Liver (tissue), 9 donors: Measurements from ENCODE around the gene SAMD5. TPM values are rescaled to one million over a fixed set of nuclear protein-coding genes. Genes with fewer than 3 reads are reported as not detected.

Experiments
- DNase-seq: peaks from one replicate; pipeline ENCODE4 v3.0.0-alpha.2; 2017; ENCODE audit warnings: low spot score
- H3K27ac ChIP-seq, 2 donors: one replicate each; pipeline ENCODE4 v1.7.0; 2013; ENCODE audit warnings: inconsistent platforms in 2 of 2, low read length in 2 of 2, control low read depth in 1 of 2, low read depth in 1 of 2, mild to moderate bottlenecking in 1 of 2
- H3K27me3 ChIP-seq, 4 donors: one replicate each; pipeline versions ENCODE4 v1.6.1 to v1.7.0; 2013; ENCODE audit warnings: low read length in 3 of 4, inconsistent platforms in 1 of 4, mild to moderate bottlenecking in 1 of 4, moderate library complexity in 1 of 4; ENCODE audit not compliant: control insufficient read depth in 4 of 4, insufficient read depth in 4 of 4
- H3K36me3 ChIP-seq, 4 donors: one replicate each; pipeline versions ENCODE4 v1.6.1 to v1.7.0; 2013; ENCODE audit warnings: low read length in 3 of 4, mild to moderate bottlenecking in 3 of 4, low read depth in 1 of 4, moderate library complexity in 1 of 4; ENCODE audit not compliant: control insufficient read depth in 4 of 4, insufficient read depth in 3 of 4
- H3K4me1 ChIP-seq, 4 donors: one replicate each; pipeline versions ENCODE4 v1.6.1 to v1.7.0; 2013; ENCODE audit warnings: low read length in 3 of 4, mild to moderate bottlenecking in 3 of 4, moderate library complexity in 1 of 4; ENCODE audit not compliant: control insufficient read depth in 4 of 4, insufficient read depth in 4 of 4
- H3K4me3 ChIP-seq, 3 donors: one replicate each; pipeline versions ENCODE4 v1.6.1 to v1.7.0; 2013; ENCODE audit warnings: low read length in 3 of 3, control low read depth in 1 of 3, low read depth in 1 of 3, mild to moderate bottlenecking in 1 of 3
- H3K9ac ChIP-seq, 2 donors: one replicate each; pipeline ENCODE4 v1.7.0; 2013; ENCODE audit warnings: low read length in 2 of 2, mild to moderate bottlenecking in 2 of 2, moderate library complexity in 2 of 2, control low read depth in 1 of 2, low read depth in 1 of 2
- H3K9me3 ChIP-seq, 4 donors: one replicate each; pipeline versions ENCODE4 v1.6.1 to v1.7.0; 2013; ENCODE audit warnings: low read length in 3 of 4; ENCODE audit not compliant: control insufficient read depth in 4 of 4
- ATF3 ChIP-seq: IDR thresholded peaks from 2 replicates; pipeline ENCODE4 v1.6.1; 2016; ENCODE audit warnings: antibody characterized with exemption
- CTCF ChIP-seq: fragments of 150-350 bp; IDR thresholded peaks from 2 replicates; pipeline ENCODE4 v1.5.1; 2017; ENCODE audit warnings: improper control_type of control experiment, low read depth, low read length; ENCODE audit not compliant: missing input control
- EGR1 ChIP-seq, 2 donors: IDR thresholded peaks; 2 replicates each; pipeline ENCODE4 v1.6.1; 2016 to 2018; ENCODE audit warnings: antibody characterized with exemption in 2 of 2, low read depth in 2 of 2
- FOXA2 ChIP-seq: IDR thresholded peaks from 2 replicates; pipeline ENCODE4 v1.6.1; 2016; ENCODE audit warnings: antibody characterized with exemption
- GABPA ChIP-seq, 2 donors: IDR thresholded peaks in 1 of 2; conservative IDR thresholded peaks in 1 of 2; 2 replicates each; pipeline ENCODE4 v1.6.1; 2016; ENCODE audit warnings: antibody characterized with exemption in 2 of 2, mild to moderate bottlenecking in 1 of 2, moderate library complexity in 1 of 2
- HNF4G ChIP-seq: IDR thresholded peaks from 2 replicates; pipeline ENCODE4 v1.6.1; 2016; ENCODE audit warnings: antibody characterized with exemption
- JUND ChIP-seq, 2 donors: IDR thresholded peaks; 2 replicates each; pipeline ENCODE4 v1.6.1; 2016; ENCODE audit warnings: antibody characterized with exemption in 2 of 2
- MAX ChIP-seq: IDR thresholded peaks from 2 replicates; pipeline ENCODE4 v1.6.1; 2016; ENCODE audit warnings: antibody characterized with exemption
- NR2F2 ChIP-seq: IDR thresholded peaks from 2 replicates; pipeline ENCODE4 v1.6.1; 2016; ENCODE audit warnings: antibody characterized with exemption
- RAD21 ChIP-seq, 2 donors: IDR thresholded peaks; 2 replicates each; pipeline ENCODE4 v1.6.1; 2016; ENCODE audit warnings: antibody characterized with exemption in 2 of 2, mild to moderate bottlenecking in 2 of 2
- REST ChIP-seq: IDR thresholded peaks from 2 replicates; pipeline ENCODE4 v1.6.1; 2016; ENCODE audit warnings: antibody characterized with exemption, mild to moderate bottlenecking
- RXRA ChIP-seq, 2 donors: IDR thresholded peaks; 2 replicates each; pipeline ENCODE4 v1.6.1; 2017 to 2018; ENCODE audit warnings: antibody characterized with exemption in 2 of 2, mild to moderate bottlenecking in 1 of 2
- SP1 ChIP-seq: IDR thresholded peaks from 2 replicates; pipeline ENCODE4 v1.6.1; 2018; ENCODE audit warnings: antibody characterized with exemption, mild to moderate bottlenecking
- TAF1 ChIP-seq: conservative IDR thresholded peaks from 2 replicates; pipeline ENCODE4 v1.6.1; 2016; ENCODE audit warnings: antibody characterized with exemption, mild to moderate bottlenecking
- YY1 ChIP-seq: IDR thresholded peaks from 2 replicates; pipeline ENCODE4 v1.6.1; 2016; ENCODE audit warnings: antibody characterized with exemption, mild to moderate bottlenecking
- WGBS: extraction: QIAGEN DNeasy Blood & Tissue Kit; methylation state at CpG from one replicate; pipeline ENCODE4 v1.1.7; 2013; 5-methylcytosine and 5-hydroxymethylcytosine counted together
- polyA plus RNA-seq, 2 donors: library from polyadenylated mRNA; stranded (reverse) in 1 of 2; unstranded in 1 of 2; fragments of 200-250 nt in 1 of 2; fragments of >200 nt in 1 of 2; fragmentation: Nextera tagmentation in 1 of 2; extraction: Ambion mirVana in 1 of 2; gene quantifications; one replicate each; pipeline versions ENCODE4 v1.2.1 to v1.2.3, GENCODE V29; 2013 to 2015
- total RNA-seq, 2 donors: library from RNA; depleted of rRNA; stranded (reverse); fragments of >200 nt; gene quantifications; one replicate each; pipeline ENCODE4 v1.2.3, GENCODE V29; 2014
- donor health status: healthy.
- donor health status: healthy.
- donor health status: healthy.
- donor health status: healthy.
- donor health status: healthy.

Gene SAMD5
- total and polyA plus RNA-seq, 4 donors, result 2.7 to 7.6 (median 3.2) TPM

- TF ChIP-seq ATF3 (no peak), SP1 (no peak), TAF1 (no peak), RXRA (IDR thresholded peaks at IDR 0.05) (no peak), CTCF (no peak), YY1 (no peak), HNF4G (no peak), RAD21 (IDR thresholded peaks at IDR 0.05) (no peak), JUND (IDR thresholded peaks at IDR 0.05) (no peak)
Observed at GRCh38 chr6:147554281-147554680, 45.8 kb downstream of the SAMD5 start (continued).

GRCh38 chr6:147559006-147559405 lies 50.5 kb downstream of the SAMD5 start:
- 63% methylated on average over 7 of the region's 7 CpGs for WGBS
- H3K4me3 ChIP-seq, result no peak overlapping the region
- DNase-seq, result no peak

GRCh38 chr6:147560670-147561069 lies 52.2 kb downstream of the SAMD5 start:
- H3K36me3 ChIP-seq, result peaks cover 0 to under 1% (median 0%) of the 10 kb centered on the region in 4 donors
- no peaks in the 10 kb centered on the region for H3K9me3 ChIP-seq
- H3K4me1 ChIP-seq, result peaks cover 0 to 3% (median 0%) of the 10 kb centered on the region in 4 donors
- H3K4me3 ChIP-seq, result no peak overlapping the region
- no peak overlapping the region for H3K9ac ChIP-seq
- no peak overlapping the region for H3K27ac ChIP-seq
- no peaks in the 10 kb centered on the region for H3K27me3 ChIP-seq
- DNase-seq, result no peak
- TF ChIP-seq MAX, result no peak
- no peak for TF ChIP-seq YY1
- no peak for TF ChIP-seq CTCF
- no peak for TF ChIP-seq EGR1 (IDR thresholded peaks at IDR 0.05; ENCODE audit: low read depth in 2 of 2)
- no peak for TF ChIP-seq TAF1
- TF ChIP-seq REST, result no peak
- no peak for TF ChIP-seq RAD21 (IDR thresholded peaks at IDR 0.05)
- TF ChIP-seq HNF4G, result no peak
- no peak for TF ChIP-seq GABPA (IDR thresholded peaks at IDR 0.05 in 1 of 2, conservative IDR thresholded peaks at IDR 0.05 in 1 of 2)
- no peak for TF ChIP-seq JUND (IDR thresholded peaks at IDR 0.05)
- TF ChIP-seq FOXA2, result no peak

More at GRCh38 chr6:147559006-147559405, 50.5 kb downstream of the SAMD5 start:
- peak overlapping the region in 1 of 2 donors; percentile 1 for H3K27ac ChIP-seq
- no peaks in the 10 kb centered on the region for H3K36me3 ChIP-seq
- no peak overlapping the region for H3K9ac ChIP-seq
- no peaks in the 10 kb centered on the region for H3K27me3 ChIP-seq
- TF ChIP-seq NR2F2 (no peak), REST (peak; percentile 22)
- peaks cover 0 to 3% (median 0%) of the 10 kb centered on the region in 4 donors for H3K4me1 ChIP-seq
- H3K9me3 ChIP-seq, result no peaks in the 10 kb centered on the region
